Astrocyte (in vitro differentiated cells and primary cell): ENCODE results near the gene GNA15. TPM values are rescaled to one million over a fixed set of nuclear protein-coding genes. Genes with fewer than 3 reads are reported as not detected.

Experiments
- DNase-seq: peaks from one replicate; pipeline ENCODE4 v3.0.0-alpha.2; 2010; ENCODE audit warnings: low read depth
- FAIRE-seq: peaks from 2 replicates; lab custom pipeline; 2011; peaks lifted over from hg19 to GRCh38; lab: Jason Lieb, UNC
- H2AFZ ChIP-seq: 2 replicates; pipeline ENCODE4 v1.6.0; 2012; ENCODE audit warnings: low read depth, low read length, inconsistent platforms
- H3K27ac ChIP-seq: 2 replicates; pipeline ENCODE4 v1.5.1; 2011; ENCODE audit warnings: low read depth, low read length, inconsistent platforms
- H3K27me3 ChIP-seq: 2 replicates; pipeline ENCODE4 v1.6.0; 2011; ENCODE audit warnings: low read length, inconsistent platforms; ENCODE audit not compliant: insufficient read depth
- H3K36me3 ChIP-seq: 2 replicates; pipeline ENCODE4 v1.5.1; 2011; ENCODE audit warnings: low read length, inconsistent platforms; ENCODE audit not compliant: insufficient read depth
- H3K4me1 ChIP-seq: 2 replicates; pipeline ENCODE4 v1.5.1; 2011; ENCODE audit warnings: low read length, inconsistent platforms; ENCODE audit not compliant: insufficient read depth
- H3K4me2 ChIP-seq: 2 replicates; pipeline ENCODE4 v1.6.0; 2012; ENCODE audit warnings: low read length, inconsistent platforms
- H3K4me3 ChIP-seq: 2 replicates; pipeline ENCODE4 v1.5.1; 2011; ENCODE audit warnings: low read depth, mild to moderate bottlenecking, low read length, inconsistent platforms; ENCODE audit not compliant: insufficient read depth
- H3K79me2 ChIP-seq: 2 replicates; pipeline ENCODE4 v1.6.0; 2012; ENCODE audit warnings: mild to moderate bottlenecking, low read length, inconsistent platforms; ENCODE audit not compliant: insufficient read depth
- H3K9ac ChIP-seq: 2 replicates; pipeline ENCODE4 v1.6.0; 2012; ENCODE audit warnings: mild to moderate bottlenecking, low read length, inconsistent platforms
- H3K9me3 ChIP-seq: 2 replicates; pipeline ENCODE4 v1.5.1; 2012; ENCODE audit warnings: low read depth, mild to moderate bottlenecking, low read length, inconsistent platforms; ENCODE audit not compliant: insufficient read depth
- H4K20me1 ChIP-seq: 2 replicates; pipeline ENCODE4 v1.6.0; 2012; ENCODE audit warnings: low read length, inconsistent platforms; ENCODE audit not compliant: insufficient read depth
- H3K27ac Mint-ChIP-seq: one replicate; pipeline ENCODE4 v1.8.0; 2021; ENCODE audit warnings: mild to moderate bottlenecking, mixed read lengths; ENCODE audit not compliant: unreplicated experiment
- H3K27me3 Mint-ChIP-seq: one replicate; pipeline ENCODE4 v1.8.0; 2021; ENCODE audit warnings: low read depth, mixed read lengths; ENCODE audit not compliant: unreplicated experiment
- H3K36me3 Mint-ChIP-seq: one replicate; pipeline ENCODE4 v1.8.0; 2021; ENCODE audit warnings: low read depth, mixed read lengths; ENCODE audit not compliant: unreplicated experiment
- H3K4me1 Mint-ChIP-seq: one replicate; pipeline ENCODE4 v1.8.0; 2021; ENCODE audit warnings: low read depth, mixed read lengths; ENCODE audit not compliant: unreplicated experiment
- H3K4me3 Mint-ChIP-seq: one replicate; pipeline ENCODE4 v1.8.0; 2021; ENCODE audit warnings: mild to moderate bottlenecking, moderate library complexity, mixed read lengths; ENCODE audit not compliant: unreplicated experiment
- H3K9me3 Mint-ChIP-seq: one replicate; pipeline ENCODE4 v1.8.0; 2021; ENCODE audit warnings: mild to moderate bottlenecking, mixed read lengths; ENCODE audit not compliant: unreplicated experiment
- CTCF ChIP-seq: IDR thresholded peaks from 2 replicates; pipeline ENCODE4 v1.5.1; 2011; ENCODE audit warnings: low read depth, mild to moderate bottlenecking, inconsistent platforms, low read length, moderate library complexity; ENCODE audit not compliant: insufficient read depth
- EZH2 ChIP-seq: IDR thresholded peaks from 2 replicates; pipeline ENCODE4 v1.6.1; 2012; ENCODE audit warnings: mild to moderate bottlenecking, low read length, inconsistent platforms; ENCODE audit not compliant: insufficient read depth
- total RNA-seq: library from RNA; stranded (reverse); gene quantifications from 2 replicates; pipeline ENCODE4 v1.2.1, GENCODE V29; 2021

The GNA15 gene
- total RNA-seq, 1 donor from 2014 or later, result not detected

GRCh38 chr19:3110126-3110825 is 25.6 kb upstream of the GNA15 start:
- no peak for FAIRE-seq
- TF ChIP-seq EZH2 (no peak), CTCF (no peak)

GRCh38 chr19:3111586-3112247 is 24.1 kb upstream of the GNA15 start:
- Histone ChIP-seq H3K27ac (no peak overlapping the region), H3K9ac (no peak overlapping the region), H3K36me3 (no peaks in the 10 kb centered on the region), H3K4me1 (no peaks in the 10 kb centered on the region), H3K4me3 (no peak overlapping the region), H2AFZ (no peak overlapping the region), H3K27me3 (no peaks in the 10 kb centered on the region), H3K79me2 (peaks cover 70% of the 10 kb centered on the region), H4K20me1 (peaks cover 85% of the 10 kb centered on the region), H3K4me2 (no peak overlapping the region), H3K9me3 (no peaks in the 10 kb centered on the region)
- Mint-ChIP-seq H3K27me3 (peaks cover 3% of the 10 kb centered on the region), H3K27ac (no peak overlapping the region), H3K4me3 (no peak overlapping the region), H3K4me1 (no peaks in the 10 kb centered on the region), H3K9me3 (no peaks in the 10 kb centered on the region), H3K36me3 (peaks cover 7% of the 10 kb centered on the region)
- FAIRE-seq, result no peak
- no peak for TF ChIP-seq EZH2
- no peak for TF ChIP-seq CTCF
- no peak for DNase-seq

More at GRCh38 chr19:3110126-3110825, 25.6 kb upstream of the GNA15 start:
- Mint-ChIP-seq H3K27me3 (peaks cover 3% of the 10 kb centered on the region), H3K4me3 (no peak overlapping the region), H3K9me3 (no peaks in the 10 kb centered on the region), H3K36me3 (peaks cover 7% of the 10 kb centered on the region), H3K27ac (no peak overlapping the region), H3K4me1 (no peaks in the 10 kb centered on the region)
- no peaks in the 10 kb centered on the region for H3K4me1 ChIP-seq
- H3K9me3 ChIP-seq, result no peaks in the 10 kb centered on the region
- no peak overlapping the region for H3K27ac ChIP-seq
- H3K9ac ChIP-seq, result no peak overlapping the region
- no peak for DNase-seq
- H3K4me3 ChIP-seq, result no peak overlapping the region
- H4K20me1 ChIP-seq, result peaks cover 89% of the 10 kb centered on the region
- H3K4me2 ChIP-seq, result no peak overlapping the region
- no peak overlapping the region for H2AFZ ChIP-seq
- peaks cover 84% of the 10 kb centered on the region for H3K79me2 ChIP-seq
- no peaks in the 10 kb centered on the region for H3K27me3 ChIP-seq
- no peaks in the 10 kb centered on the region for H3K36me3 ChIP-seq
